Liver (tissue), 9 donors: Measurements from ENCODE around the gene CSDE1. TPM values are rescaled to one million over a fixed set of nuclear protein-coding genes. Genes with fewer than 3 reads are reported as not detected.

Experiments
- DNase-seq: peaks from one replicate; pipeline ENCODE4 v3.0.0-alpha.2; 2017; ENCODE audit warnings: low spot score
- H3K27ac ChIP-seq, 2 donors: one replicate each; pipeline ENCODE4 v1.7.0; 2013; ENCODE audit warnings: inconsistent platforms in 2 of 2, low read length in 2 of 2, control low read depth in 1 of 2, low read depth in 1 of 2, mild to moderate bottlenecking in 1 of 2
- H3K27me3 ChIP-seq, 4 donors: one replicate each; pipeline versions ENCODE4 v1.6.1 to v1.7.0; 2013; ENCODE audit warnings: low read length in 3 of 4, inconsistent platforms in 1 of 4, mild to moderate bottlenecking in 1 of 4, moderate library complexity in 1 of 4; ENCODE audit not compliant: control insufficient read depth in 4 of 4, insufficient read depth in 4 of 4
- H3K36me3 ChIP-seq, 4 donors: one replicate each; pipeline versions ENCODE4 v1.6.1 to v1.7.0; 2013; ENCODE audit warnings: low read length in 3 of 4, mild to moderate bottlenecking in 3 of 4, low read depth in 1 of 4, moderate library complexity in 1 of 4; ENCODE audit not compliant: control insufficient read depth in 4 of 4, insufficient read depth in 3 of 4
- H3K4me1 ChIP-seq, 4 donors: one replicate each; pipeline versions ENCODE4 v1.6.1 to v1.7.0; 2013; ENCODE audit warnings: low read length in 3 of 4, mild to moderate bottlenecking in 3 of 4, moderate library complexity in 1 of 4; ENCODE audit not compliant: control insufficient read depth in 4 of 4, insufficient read depth in 4 of 4
- H3K4me3 ChIP-seq, 3 donors: one replicate each; pipeline versions ENCODE4 v1.6.1 to v1.7.0; 2013; ENCODE audit warnings: low read length in 3 of 3, control low read depth in 1 of 3, low read depth in 1 of 3, mild to moderate bottlenecking in 1 of 3
- H3K9ac ChIP-seq, 2 donors: one replicate each; pipeline ENCODE4 v1.7.0; 2013; ENCODE audit warnings: low read length in 2 of 2, mild to moderate bottlenecking in 2 of 2, moderate library complexity in 2 of 2, control low read depth in 1 of 2, low read depth in 1 of 2
- H3K9me3 ChIP-seq, 4 donors: one replicate each; pipeline versions ENCODE4 v1.6.1 to v1.7.0; 2013; ENCODE audit warnings: low read length in 3 of 4; ENCODE audit not compliant: control insufficient read depth in 4 of 4
- EGR1 ChIP-seq, 2 donors: IDR thresholded peaks; 2 replicates each; pipeline ENCODE4 v1.6.1; 2016 to 2018; ENCODE audit warnings: antibody characterized with exemption in 2 of 2, low read depth in 2 of 2
- FOXA1 ChIP-seq: IDR thresholded peaks from 2 replicates; pipeline ENCODE4 v1.6.1; 2016; ENCODE audit warnings: antibody characterized with exemption
- FOXA2 ChIP-seq: IDR thresholded peaks from 2 replicates; pipeline ENCODE4 v1.6.1; 2016; ENCODE audit warnings: antibody characterized with exemption
- GABPA ChIP-seq, 2 donors: IDR thresholded peaks in 1 of 2; conservative IDR thresholded peaks in 1 of 2; 2 replicates each; pipeline ENCODE4 v1.6.1; 2016; ENCODE audit warnings: antibody characterized with exemption in 2 of 2, mild to moderate bottlenecking in 1 of 2, moderate library complexity in 1 of 2
- HNF4A ChIP-seq, 2 donors: conservative IDR thresholded peaks; 2 replicates each; pipeline ENCODE4 v1.6.1; 2016; ENCODE audit warnings: antibody characterized with exemption in 2 of 2, mild to moderate bottlenecking in 2 of 2
- HNF4G ChIP-seq: IDR thresholded peaks from 2 replicates; pipeline ENCODE4 v1.6.1; 2016; ENCODE audit warnings: antibody characterized with exemption
- JUND ChIP-seq, 2 donors: IDR thresholded peaks; 2 replicates each; pipeline ENCODE4 v1.6.1; 2016; ENCODE audit warnings: antibody characterized with exemption in 2 of 2
- NR2F2 ChIP-seq: IDR thresholded peaks from 2 replicates; pipeline ENCODE4 v1.6.1; 2016; ENCODE audit warnings: antibody characterized with exemption
- RAD21 ChIP-seq, 2 donors: IDR thresholded peaks; 2 replicates each; pipeline ENCODE4 v1.6.1; 2016; ENCODE audit warnings: antibody characterized with exemption in 2 of 2, mild to moderate bottlenecking in 2 of 2
- RXRA ChIP-seq, 2 donors: IDR thresholded peaks; 2 replicates each; pipeline ENCODE4 v1.6.1; 2017 to 2018; ENCODE audit warnings: antibody characterized with exemption in 2 of 2, mild to moderate bottlenecking in 1 of 2
- SP1 ChIP-seq: IDR thresholded peaks from 2 replicates; pipeline ENCODE4 v1.6.1; 2018; ENCODE audit warnings: antibody characterized with exemption, mild to moderate bottlenecking
- TAF1 ChIP-seq: conservative IDR thresholded peaks from 2 replicates; pipeline ENCODE4 v1.6.1; 2016; ENCODE audit warnings: antibody characterized with exemption, mild to moderate bottlenecking
- YY1 ChIP-seq: IDR thresholded peaks from 2 replicates; pipeline ENCODE4 v1.6.1; 2016; ENCODE audit warnings: antibody characterized with exemption, mild to moderate bottlenecking
- WGBS: extraction: QIAGEN DNeasy Blood & Tissue Kit; methylation state at CpG from one replicate; pipeline ENCODE4 v1.1.7; 2013; 5-methylcytosine and 5-hydroxymethylcytosine counted together
- polyA plus RNA-seq, 2 donors: library from polyadenylated mRNA; stranded (reverse) in 1 of 2; unstranded in 1 of 2; fragments of 200-250 nt in 1 of 2; fragments of >200 nt in 1 of 2; fragmentation: Nextera tagmentation in 1 of 2; extraction: Ambion mirVana in 1 of 2; gene quantifications; one replicate each; pipeline versions ENCODE4 v1.2.1 to v1.2.3, GENCODE V29; 2013 to 2015
- total RNA-seq, 2 donors: library from RNA; depleted of rRNA; stranded (reverse); fragments of >200 nt; gene quantifications; one replicate each; pipeline ENCODE4 v1.2.3, GENCODE V29; 2014
- TF ChIP-seq, protein P1 (sequence below): fragments of 150-350 bp; IDR thresholded peaks from 2 replicates; pipeline ENCODE4 v1.5.1; 2017; ENCODE audit warnings: improper control_type of control experiment, low read depth, low read length; ENCODE audit not compliant: missing input control
- TF ChIP-seq, protein P2 (sequence below): IDR thresholded peaks from 2 replicates; pipeline ENCODE4 v1.6.1; 2016; ENCODE audit warnings: antibody characterized with exemption
- TF ChIP-seq, protein P3 (sequence below): IDR thresholded peaks from 2 replicates; pipeline ENCODE4 v1.6.1; 2016; ENCODE audit warnings: antibody characterized with exemption, mild to moderate bottlenecking
- TF ChIP-seq, protein P4 (sequence below): IDR thresholded peaks from 2 replicates; pipeline ENCODE4 v1.6.1; 2016; ENCODE audit warnings: antibody characterized with exemption
- TF ChIP-seq, protein P5 (sequence below): IDR thresholded peaks from 2 replicates; pipeline ENCODE4 v1.6.1; 2016; ENCODE audit warnings: antibody characterized with exemption
- donor health status: healthy.
- donor health status: healthy.
- donor health status: healthy.
- donor health status: healthy.
- donor health status: healthy.

Gene CSDE1
- total and polyA plus RNA-seq, 4 donors: 63.7 to 376 (median 132) TPM

DNA sequence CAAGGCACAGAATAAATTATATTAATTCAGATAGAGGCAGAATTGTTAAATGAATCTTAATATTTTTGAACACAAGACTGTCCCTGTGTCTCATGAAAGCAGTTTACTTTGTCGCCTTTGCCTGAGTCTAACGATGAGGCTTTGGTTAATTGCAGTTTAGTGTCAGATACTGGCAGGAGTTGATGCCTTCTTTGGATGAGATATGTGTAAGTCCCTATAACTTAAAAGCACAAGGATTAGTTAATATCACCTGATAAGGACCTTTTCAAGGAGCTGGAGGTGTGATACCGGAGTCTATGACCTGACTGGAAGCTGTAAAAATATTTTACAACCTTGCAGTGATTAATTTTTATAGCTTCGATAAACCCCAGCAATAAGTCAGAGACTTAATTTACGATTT lies 24.7 kb upstream of the CSDE1 start:
- no peak for TF ChIP-seq RXRA (IDR thresholded peaks at IDR 0.05)
- TF ChIP-seq SP1: no peak
- TF ChIP-seq, protein P1, sequence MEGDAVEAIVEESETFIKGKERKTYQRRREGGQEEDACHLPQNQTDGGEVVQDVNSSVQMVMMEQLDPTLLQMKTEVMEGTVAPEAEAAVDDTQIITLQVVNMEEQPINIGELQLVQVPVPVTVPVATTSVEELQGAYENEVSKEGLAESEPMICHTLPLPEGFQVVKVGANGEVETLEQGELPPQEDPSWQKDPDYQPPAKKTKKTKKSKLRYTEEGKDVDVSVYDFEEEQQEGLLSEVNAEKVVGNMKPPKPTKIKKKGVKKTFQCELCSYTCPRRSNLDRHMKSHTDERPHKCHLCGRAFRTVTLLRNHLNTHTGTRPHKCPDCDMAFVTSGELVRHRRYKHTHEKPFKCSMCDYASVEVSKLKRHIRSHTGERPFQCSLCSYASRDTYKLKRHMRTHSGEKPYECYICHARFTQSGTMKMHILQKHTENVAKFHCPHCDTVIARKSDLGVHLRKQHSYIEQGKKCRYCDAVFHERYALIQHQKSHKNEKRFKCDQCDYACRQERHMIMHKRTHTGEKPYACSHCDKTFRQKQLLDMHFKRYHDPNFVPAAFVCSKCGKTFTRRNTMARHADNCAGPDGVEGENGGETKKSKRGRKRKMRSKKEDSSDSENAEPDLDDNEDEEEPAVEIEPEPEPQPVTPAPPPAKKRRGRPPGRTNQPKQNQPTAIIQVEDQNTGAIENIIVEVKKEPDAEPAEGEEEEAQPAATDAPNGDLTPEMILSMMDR: no peak
- H3K4me1 ChIP-seq: peaks cover 0 to 13% (median 8%) of the 10 kb centered on the region in 4 donors
- H3K27ac ChIP-seq: no peak overlapping the region
- no peak for DNase-seq
- no peaks in the 10 kb centered on the region for H3K27me3 ChIP-seq
- WGBS: 77% methylated on average over 5 of the region's 5 CpGs
- H3K4me3 ChIP-seq: no peak overlapping the region
- peaks cover 2 to 9% (median 7%) of the 10 kb centered on the region in 4 donors for H3K36me3 ChIP-seq
- H3K9me3 ChIP-seq: peaks cover 0 to 3% (median 0%) of the 10 kb centered on the region in 4 donors
- no peak overlapping the region for H3K9ac ChIP-seq

DNA sequence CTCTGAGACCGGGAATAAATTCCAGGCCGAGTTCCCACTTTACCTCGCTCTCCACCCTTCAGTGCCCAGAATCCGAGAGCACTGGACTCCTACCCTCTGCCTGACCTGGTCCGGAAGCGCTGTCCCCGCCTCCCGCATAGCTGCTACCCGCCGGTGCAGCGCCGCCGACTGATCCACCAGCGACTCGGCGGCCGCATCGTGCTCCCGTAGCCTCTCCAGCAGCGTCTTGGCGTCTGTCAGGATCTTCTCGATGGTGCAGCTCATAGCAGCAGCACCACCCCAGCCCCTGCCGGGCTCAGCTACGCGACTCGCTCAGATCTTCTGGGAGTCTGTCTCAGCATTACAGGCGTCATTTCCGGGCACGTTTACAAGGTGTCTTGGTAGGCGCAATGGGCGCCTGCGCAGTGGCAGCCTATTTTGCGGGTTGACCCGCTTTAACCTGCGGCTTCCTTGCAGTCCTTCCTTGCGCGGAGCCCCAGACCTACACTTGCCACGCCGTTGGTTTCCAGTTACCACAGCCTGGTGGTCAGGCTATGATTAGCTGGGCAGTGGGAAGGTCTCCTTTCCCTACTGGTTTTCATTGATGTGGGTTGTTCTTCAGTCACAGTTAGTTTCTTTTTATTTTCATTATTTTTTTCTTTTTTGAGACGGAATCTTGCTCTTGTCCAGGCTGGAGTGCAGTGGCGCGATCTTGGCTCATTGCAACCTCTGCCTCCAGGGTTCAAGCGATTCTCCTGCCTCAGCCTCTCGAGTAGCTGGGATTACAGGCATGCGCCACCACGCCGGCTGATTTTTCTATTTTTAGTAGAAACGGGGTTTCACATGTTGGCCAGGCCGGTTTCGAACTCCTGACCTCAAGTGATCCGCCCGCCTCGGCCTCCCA lies 22.8 kb upstream of the CSDE1 start, which contains the start of gene SIKE1:
TSS of gene SIKE1 (minus strand) at position 342 of the 883 bp plus-strand sequence. CDS start at position 264, 78 bp downstream.
- peak; percentile 86 for DNase-seq
- Histone ChIP-seq H3K9me3 (no peaks in the 10 kb centered on the region), H3K4me1 (peaks cover 0 to 13% (median 8%) of the 10 kb centered on the region in 4 donors), H3K4me3 (peak within 1 kb of the TSS; percentile 58 to 76 (median 76)), H3K9ac (peak within 1 kb of the TSS; percentile 34 to 63), H3K27ac (peak within 1 kb of the TSS; percentile 58 to 86), H3K27me3 (no peaks in the 10 kb centered on the region), H3K36me3 (peaks cover 2 to 20% (median 9%) of the 10 kb centered on the region in 4 donors)
- 17% methylated on average over 53 of the region's 53 CpGs for WGBS
- TF ChIP-seq TAF1 (peak; percentile 66), EGR1 (IDR thresholded peaks at IDR 0.05; ENCODE audit: low read depth in 2 of 2) (no peak), HNF4A (conservative IDR thresholded peaks at IDR 0.05) (peak; percentile 63 to 73), RAD21 (IDR thresholded peaks at IDR 0.05) (peak; percentile 20 to 50), NR2F2 (no peak), SP1 (peak; percentile 69), GABPA (IDR thresholded peaks at IDR 0.05 in 1 of 2, conservative IDR thresholded peaks at IDR 0.05 in 1 of 2) (peak; percentile 70 to 95), FOXA1 (no peak), JUND (IDR thresholded peaks at IDR 0.05) (peak; percentile 29 to 47), RXRA (IDR thresholded peaks at IDR 0.05) (peak; percentile 79 to 88), FOXA2 (no peak), YY1 (peak; percentile 90), HNF4G (no peak)
- TF ChIP-seq, protein P2, sequence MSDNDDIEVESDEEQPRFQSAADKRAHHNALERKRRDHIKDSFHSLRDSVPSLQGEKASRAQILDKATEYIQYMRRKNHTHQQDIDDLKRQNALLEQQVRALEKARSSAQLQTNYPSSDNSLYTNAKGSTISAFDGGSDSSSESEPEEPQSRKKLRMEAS: peak; percentile 66
- TF ChIP-seq, protein P3, sequence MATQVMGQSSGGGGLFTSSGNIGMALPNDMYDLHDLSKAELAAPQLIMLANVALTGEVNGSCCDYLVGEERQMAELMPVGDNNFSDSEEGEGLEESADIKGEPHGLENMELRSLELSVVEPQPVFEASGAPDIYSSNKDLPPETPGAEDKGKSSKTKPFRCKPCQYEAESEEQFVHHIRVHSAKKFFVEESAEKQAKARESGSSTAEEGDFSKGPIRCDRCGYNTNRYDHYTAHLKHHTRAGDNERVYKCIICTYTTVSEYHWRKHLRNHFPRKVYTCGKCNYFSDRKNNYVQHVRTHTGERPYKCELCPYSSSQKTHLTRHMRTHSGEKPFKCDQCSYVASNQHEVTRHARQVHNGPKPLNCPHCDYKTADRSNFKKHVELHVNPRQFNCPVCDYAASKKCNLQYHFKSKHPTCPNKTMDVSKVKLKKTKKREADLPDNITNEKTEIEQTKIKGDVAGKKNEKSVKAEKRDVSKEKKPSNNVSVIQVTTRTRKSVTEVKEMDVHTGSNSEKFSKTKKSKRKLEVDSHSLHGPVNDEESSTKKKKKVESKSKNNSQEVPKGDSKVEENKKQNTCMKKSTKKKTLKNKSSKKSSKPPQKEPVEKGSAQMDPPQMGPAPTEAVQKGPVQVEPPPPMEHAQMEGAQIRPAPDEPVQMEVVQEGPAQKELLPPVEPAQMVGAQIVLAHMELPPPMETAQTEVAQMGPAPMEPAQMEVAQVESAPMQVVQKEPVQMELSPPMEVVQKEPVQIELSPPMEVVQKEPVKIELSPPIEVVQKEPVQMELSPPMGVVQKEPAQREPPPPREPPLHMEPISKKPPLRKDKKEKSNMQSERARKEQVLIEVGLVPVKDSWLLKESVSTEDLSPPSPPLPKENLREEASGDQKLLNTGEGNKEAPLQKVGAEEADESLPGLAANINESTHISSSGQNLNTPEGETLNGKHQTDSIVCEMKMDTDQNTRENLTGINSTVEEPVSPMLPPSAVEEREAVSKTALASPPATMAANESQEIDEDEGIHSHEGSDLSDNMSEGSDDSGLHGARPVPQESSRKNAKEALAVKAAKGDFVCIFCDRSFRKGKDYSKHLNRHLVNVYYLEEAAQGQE: no peak
- TF ChIP-seq, protein P4, sequence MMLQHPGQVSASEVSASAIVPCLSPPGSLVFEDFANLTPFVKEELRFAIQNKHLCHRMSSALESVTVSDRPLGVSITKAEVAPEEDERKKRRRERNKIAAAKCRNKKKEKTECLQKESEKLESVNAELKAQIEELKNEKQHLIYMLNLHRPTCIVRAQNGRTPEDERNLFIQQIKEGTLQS: no peak
- TF ChIP-seq, protein P1: no peak
- TF ChIP-seq, protein P5, sequence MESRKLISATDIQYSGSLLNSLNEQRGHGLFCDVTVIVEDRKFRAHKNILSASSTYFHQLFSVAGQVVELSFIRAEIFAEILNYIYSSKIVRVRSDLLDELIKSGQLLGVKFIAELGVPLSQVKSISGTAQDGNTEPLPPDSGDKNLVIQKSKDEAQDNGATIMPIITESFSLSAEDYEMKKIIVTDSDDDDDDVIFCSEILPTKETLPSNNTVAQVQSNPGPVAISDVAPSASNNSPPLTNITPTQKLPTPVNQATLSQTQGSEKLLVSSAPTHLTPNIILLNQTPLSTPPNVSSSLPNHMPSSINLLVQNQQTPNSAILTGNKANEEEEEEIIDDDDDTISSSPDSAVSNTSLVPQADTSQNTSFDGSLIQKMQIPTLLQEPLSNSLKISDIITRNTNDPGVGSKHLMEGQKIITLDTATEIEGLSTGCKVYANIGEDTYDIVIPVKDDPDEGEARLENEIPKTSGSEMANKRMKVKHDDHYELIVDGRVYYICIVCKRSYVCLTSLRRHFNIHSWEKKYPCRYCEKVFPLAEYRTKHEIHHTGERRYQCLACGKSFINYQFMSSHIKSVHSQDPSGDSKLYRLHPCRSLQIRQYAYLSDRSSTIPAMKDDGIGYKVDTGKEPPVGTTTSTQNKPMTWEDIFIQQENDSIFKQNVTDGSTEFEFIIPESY: peak; percentile 57
